Epithelial cell of proximal tubule (primary cell): Measurements from ENCODE around the gene OR51B6. TPM values are rescaled to one million over a fixed set of nuclear protein-coding genes. Genes with fewer than 3 reads are reported as not detected.
"Not testable (repeated sequence)": the region's sequence is repeated elsewhere in the genome, so short reads cannot be mapped to it uniquely, and the experiment has no call there.

Experiments
- DNase-seq: peaks from one replicate; pipeline ENCODE4 v3.0.0-alpha.2; 2011; ENCODE audit warnings: low read depth
- H3K4me3 ChIP-seq: 2 replicates; pipeline ENCODE4 v1.5.1; 2011; ENCODE audit warnings: low read depth, mild to moderate bottlenecking, low read length
- total RNA-seq: library from RNA; depleted of rRNA; stranded (reverse); fragments of >200 nt; gene quantifications from 2 replicates; pipeline ENCODE4 v1.2.3, GENCODE V29; 2015
- TF ChIP-seq, protein P1 (sequence below): conservative IDR thresholded peaks from 2 replicates; pipeline ENCODE4 v1.5.1; 2012; ENCODE audit warnings: low read depth, mild to moderate bottlenecking, low read length

Gene OR51B6
- total RNA-seq, 1 donor from 2014 or later, result not detected

- DNase-seq, result no peak
- no peak overlapping the region for H3K4me3 ChIP-seq
- TF ChIP-seq, protein P1, sequence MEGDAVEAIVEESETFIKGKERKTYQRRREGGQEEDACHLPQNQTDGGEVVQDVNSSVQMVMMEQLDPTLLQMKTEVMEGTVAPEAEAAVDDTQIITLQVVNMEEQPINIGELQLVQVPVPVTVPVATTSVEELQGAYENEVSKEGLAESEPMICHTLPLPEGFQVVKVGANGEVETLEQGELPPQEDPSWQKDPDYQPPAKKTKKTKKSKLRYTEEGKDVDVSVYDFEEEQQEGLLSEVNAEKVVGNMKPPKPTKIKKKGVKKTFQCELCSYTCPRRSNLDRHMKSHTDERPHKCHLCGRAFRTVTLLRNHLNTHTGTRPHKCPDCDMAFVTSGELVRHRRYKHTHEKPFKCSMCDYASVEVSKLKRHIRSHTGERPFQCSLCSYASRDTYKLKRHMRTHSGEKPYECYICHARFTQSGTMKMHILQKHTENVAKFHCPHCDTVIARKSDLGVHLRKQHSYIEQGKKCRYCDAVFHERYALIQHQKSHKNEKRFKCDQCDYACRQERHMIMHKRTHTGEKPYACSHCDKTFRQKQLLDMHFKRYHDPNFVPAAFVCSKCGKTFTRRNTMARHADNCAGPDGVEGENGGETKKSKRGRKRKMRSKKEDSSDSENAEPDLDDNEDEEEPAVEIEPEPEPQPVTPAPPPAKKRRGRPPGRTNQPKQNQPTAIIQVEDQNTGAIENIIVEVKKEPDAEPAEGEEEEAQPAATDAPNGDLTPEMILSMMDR, result no peak
Measured at GRCh38 chr11:5345831-5346230, 5.5 kb upstream of the OR51B6 start.

DNA sequence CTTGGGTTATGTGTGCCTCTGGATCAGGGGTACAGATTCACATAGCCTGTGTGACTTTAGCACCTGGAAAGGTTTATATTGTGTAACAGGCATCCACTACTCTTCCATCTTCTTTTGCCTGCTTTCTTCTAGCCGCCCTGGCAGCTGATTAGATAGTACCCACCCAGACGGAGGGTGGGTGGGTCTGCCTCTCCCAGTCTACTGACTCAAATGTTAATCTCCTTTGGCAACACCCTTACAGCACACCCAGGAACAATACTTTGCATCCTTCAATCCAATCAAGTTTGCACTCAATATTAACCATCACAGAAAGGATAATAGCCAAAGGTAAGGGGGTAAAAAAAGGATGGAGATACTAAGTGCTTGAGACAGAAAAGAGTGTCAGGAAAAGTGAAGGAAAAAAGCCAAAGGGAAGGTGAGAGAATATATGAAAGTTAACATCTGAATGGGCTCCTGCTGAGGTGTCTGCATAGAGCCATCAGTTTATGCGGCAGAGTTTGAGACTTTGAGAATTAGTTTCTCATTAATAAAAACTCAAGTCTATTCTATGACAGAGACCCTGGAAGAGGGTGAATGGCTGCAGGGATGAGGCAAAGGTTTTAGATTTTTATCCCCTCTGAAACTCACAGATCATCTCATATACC, 2.6 kb upstream of the OR51B6 start:
- DNase-seq, result no peak
- TF ChIP-seq, protein P1, result no peak
- no peak overlapping the region for H3K4me3 ChIP-seq

- DNase-seq, result no peak
- H3K4me3 ChIP-seq, result no peak overlapping the region
- TF ChIP-seq, protein P1, result no peak
Measured at GRCh38 chr11:5349550-5349949, 1.8 kb upstream of the OR51B6 start.

DNA sequence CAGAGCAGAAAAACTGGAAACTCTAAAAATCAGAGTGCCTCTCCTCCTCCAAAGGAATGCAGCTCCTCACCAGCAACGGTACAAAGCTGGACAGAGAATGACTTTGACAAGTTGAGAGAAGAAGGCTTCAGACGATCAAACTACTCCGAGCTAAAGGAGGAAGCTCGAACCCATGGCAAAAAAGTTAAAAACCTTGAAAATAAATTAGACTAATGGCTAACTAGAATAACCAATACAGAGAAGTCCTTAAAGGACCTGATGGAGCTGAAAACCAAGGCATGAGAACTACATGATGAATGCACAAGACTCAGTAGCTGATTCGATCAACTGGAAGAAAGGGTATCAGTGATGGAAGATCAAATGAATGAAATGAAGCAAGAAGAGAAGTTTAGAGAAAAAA, 4.7 kb downstream of the OR51B6 start:
- not testable (repeated sequence) for DNase-seq, H3K4me3 ChIP-seq

DNA sequence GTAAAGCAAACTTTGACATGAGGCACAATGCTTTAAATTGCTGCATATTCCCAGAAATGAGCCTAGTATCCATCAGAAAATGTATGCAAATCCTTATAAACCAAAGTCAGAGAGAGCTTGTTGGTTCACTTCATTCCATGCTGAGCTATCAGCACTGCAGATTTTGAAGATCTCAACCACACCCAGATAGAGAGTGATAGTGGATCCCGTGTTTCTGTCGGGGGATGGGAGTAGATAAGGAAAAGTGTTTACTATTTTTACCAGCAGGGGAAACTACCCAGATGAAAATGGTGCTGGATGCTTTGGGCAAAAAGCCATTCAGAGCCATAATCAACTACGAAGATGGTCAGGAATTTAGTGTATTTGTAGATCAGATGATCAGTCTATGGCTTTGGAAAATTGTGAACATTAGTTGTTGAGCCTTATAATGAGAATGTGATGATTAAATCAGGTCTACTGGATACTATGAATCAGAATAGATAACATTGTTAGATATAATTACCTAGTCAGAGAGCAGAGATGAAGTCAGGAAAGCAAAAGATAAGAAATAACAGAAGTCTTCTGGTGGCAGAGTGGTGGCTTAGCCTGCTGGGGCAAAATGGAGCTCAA, 10.8 kb downstream of the OR51B6 start:
- H3K4me3 ChIP-seq, result no peak overlapping the region
- no peak for DNase-seq
- TF ChIP-seq, protein P1, result no peak

DNA sequence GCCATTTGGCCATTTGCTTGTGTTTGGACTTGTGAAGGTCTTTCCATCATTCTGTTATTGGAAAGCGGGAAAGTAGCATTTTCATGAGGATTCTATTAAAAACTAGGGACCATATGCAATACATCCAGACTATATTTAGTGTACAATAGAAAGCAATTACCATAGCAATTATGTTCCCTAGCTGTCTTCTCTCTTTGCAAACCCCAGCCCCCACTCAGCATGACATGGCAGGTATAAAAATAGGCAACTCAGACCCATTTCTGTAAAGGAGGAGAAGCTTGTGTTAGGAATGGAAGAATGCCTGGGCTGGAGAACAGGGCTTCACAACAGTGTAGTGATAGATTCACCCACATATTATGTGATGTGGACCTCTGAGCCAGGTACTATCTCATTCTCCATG, 12.4 kb downstream of the OR51B6 start:
- no peak overlapping the region for H3K4me3 ChIP-seq
- no peak for DNase-seq
- TF ChIP-seq, protein P1, result no peak

DNA sequence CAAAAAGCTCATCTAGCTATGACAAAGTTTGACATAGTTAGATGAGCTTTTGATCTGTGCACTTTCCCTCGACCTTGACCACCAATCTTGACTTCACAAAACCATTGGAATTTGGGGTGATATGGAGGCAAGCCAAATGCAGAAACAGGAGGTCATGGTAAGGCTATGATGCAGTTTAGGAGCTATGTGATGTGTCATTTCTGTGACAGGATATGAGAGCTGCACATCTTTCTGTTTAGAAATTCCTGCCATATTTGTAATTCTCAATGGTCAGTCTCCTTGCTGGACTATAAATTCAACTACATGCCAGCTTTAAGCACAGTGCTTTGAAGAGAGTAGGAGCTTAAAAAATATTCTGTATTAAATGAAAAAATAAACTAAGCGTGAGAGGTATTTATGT, 12.9 kb downstream of the OR51B6 start:
- peak; percentile 15 for DNase-seq
- no peak overlapping the region for H3K4me3 ChIP-seq
- TF ChIP-seq, protein P1, result no peak

DNA sequence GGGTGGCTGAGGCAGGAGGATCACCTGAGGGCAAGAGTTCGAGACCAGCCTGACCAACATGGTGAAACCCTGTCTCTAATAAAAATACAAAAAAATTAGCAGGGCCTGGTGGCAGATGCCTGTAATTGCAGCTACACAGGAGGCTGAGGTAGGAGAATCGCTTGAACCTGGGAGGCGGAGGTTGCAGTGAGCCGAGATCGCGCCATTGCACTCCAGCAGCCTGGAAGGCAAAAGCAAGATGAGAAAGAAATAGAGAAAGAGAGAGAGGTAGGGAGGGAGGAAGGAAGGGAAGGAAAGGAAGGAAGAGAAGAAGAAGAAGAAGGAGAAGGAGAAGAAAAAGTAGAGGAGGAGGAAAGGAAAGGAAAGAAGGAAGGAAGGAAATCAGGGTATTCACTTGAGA, 15.1 kb downstream of the OR51B6 start:
- not testable (repeated sequence) for H3K4me3 ChIP-seq, DNase-seq
